Ovary (tissue), 3 donors: ENCODE results near the gene OR9A2.

ENCODE experiments used
- EP300 ChIP-seq: sonication (generic); formaldehyde crosslinking; IDR thresholded peaks from one replicate; pipeline ENCODE4 v1.6.1; 2017; ENCODE audit warnings: antibody characterized with exemption
- POLR2A ChIP-seq: fragments of 450-650 bp; IDR thresholded peaks from one replicate; pipeline ENCODE4 v1.6.1; 2017; ENCODE audit warnings: antibody characterized with exemption, mild to moderate bottlenecking, moderate library complexity
- TF ChIP-seq, protein P1 (sequence below), 3 donors: fragments of 450-650 bp in 2 of 3; fragments of 200-600 bp in 1 of 3; IDR thresholded peaks; one replicate each; pipeline versions ENCODE4 v1.5.1 to v1.8.0; 2016 to 2022; ENCODE audit warnings: antibody characterized with exemption in 3 of 3, mild to moderate bottlenecking in 1 of 3
- donor health status: DM: no; HTN: no; CAD: no.

GRCh38 chr7:142998966-142999365 is 28.0 kb downstream of the OR9A2 start:
- TF ChIP-seq POLR2A (no peak), EP300 (no peak)
- TF ChIP-seq, protein P1, sequence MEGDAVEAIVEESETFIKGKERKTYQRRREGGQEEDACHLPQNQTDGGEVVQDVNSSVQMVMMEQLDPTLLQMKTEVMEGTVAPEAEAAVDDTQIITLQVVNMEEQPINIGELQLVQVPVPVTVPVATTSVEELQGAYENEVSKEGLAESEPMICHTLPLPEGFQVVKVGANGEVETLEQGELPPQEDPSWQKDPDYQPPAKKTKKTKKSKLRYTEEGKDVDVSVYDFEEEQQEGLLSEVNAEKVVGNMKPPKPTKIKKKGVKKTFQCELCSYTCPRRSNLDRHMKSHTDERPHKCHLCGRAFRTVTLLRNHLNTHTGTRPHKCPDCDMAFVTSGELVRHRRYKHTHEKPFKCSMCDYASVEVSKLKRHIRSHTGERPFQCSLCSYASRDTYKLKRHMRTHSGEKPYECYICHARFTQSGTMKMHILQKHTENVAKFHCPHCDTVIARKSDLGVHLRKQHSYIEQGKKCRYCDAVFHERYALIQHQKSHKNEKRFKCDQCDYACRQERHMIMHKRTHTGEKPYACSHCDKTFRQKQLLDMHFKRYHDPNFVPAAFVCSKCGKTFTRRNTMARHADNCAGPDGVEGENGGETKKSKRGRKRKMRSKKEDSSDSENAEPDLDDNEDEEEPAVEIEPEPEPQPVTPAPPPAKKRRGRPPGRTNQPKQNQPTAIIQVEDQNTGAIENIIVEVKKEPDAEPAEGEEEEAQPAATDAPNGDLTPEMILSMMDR (IDR thresholded peaks at IDR 0.05), result no peak
